Measurements from ENCODE around the gene OCLN.

OCLN gene

DNA sequence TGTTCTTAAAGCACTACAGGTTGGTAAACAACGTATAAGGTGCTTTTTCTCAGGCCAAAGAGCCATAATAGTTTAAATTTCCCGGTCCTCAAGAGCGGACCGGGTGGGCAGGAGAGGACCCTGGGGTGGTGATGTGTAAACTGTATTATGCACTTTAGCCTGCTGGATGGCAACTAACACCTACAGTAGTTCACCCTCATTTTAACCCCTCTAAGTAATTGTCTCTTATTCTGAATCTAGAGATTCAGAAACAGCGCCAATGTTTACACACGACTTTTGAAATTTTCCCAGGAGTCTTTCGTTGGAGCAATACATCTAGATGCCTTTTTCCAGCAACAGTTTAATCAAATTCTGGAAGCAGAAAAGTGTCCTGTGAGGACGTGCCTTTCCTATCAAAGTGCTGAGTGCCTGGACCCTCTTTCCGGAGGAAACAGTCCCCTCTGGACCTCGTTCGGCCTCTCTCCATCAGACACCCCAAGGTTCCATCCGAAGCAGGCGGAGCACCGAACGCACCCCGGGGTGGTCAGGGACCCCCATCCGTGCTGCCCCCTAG is 676 bp upstream of the OCLN start:
- TF ChIP-seq GATA2 (IDR thresholded peaks at IDR 0.05; ENCODE audit: low read depth, low read length) (no peak), GATA3 (IDR thresholded peaks at IDR 0.05; ENCODE audit: low read depth, low read length) (no peak)

DNA sequence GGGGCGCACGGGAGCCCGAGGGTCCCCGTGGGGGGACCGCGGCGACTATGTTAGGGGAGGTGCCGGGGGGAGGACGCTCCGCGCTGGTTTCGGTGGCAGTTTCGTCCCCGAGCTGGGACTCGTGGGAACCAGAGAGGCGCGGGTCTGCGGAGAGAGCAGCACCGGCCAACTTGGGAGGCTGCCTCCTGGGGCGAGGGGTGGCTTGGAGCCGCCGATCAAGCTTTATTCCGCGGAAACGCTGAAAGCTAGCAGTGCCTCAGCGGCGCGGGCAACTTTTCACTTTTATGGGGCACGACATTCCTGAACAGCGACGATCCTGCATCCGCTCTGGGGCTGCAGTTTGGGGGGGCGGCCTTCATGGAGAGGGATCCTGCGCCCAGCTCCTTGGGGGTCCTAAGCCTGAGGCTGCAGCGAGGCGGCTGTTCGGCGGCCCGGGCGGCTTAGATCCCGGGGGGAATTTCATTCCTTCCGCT is 369 bp downstream of the OCLN start:
- TF ChIP-seq GATA3 (IDR thresholded peaks at IDR 0.05; ENCODE audit: low read depth, low read length) (no peak), GATA2 (IDR thresholded peaks at IDR 0.05; ENCODE audit: low read depth, low read length) (no peak)

DNA sequence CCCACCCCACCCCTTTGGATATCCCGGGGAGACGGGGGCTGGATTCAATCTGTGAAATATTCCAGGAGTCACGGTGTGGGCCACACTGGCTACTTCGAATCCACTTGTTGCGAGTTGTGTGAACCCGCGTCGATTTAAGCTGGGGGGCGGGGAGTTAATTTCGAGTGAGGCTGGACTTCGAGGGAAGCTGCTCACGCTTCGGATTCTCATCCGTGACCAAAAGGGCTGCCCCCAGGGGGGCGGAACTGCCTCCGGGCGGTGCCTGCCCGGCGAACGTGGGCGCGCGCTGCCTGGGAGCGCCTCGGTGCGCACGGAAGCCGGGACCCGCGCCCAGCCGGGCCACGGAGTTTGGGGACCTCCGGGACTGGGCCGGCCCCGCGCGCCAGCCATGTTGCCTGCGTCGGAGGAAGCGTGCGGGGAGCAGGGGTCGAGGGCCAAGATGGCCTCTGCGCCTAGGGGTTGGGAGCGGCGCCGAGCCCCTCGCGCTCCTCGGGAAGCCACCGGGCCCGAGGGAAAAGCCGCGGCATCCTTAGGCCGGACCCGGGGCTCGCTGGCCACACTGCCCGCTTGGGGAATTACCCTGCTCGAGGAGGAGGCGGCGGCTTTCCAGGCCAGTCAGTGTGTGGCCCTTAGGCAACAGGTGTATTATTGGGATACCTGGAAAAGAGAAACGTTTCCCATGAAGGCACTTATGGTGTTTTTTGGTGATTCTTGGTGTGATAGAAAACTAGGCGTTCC is 975 bp downstream of the OCLN start:
- no peak for TF ChIP-seq GATA3 (IDR thresholded peaks at IDR 0.05; ENCODE audit: low read depth, low read length)
- no peak for TF ChIP-seq GATA2 (IDR thresholded peaks at IDR 0.05; ENCODE audit: low read depth, low read length)

- TF ChIP-seq GATA2 (IDR thresholded peaks at IDR 0.05; ENCODE audit: low read depth, low read length) = no peak
- TF ChIP-seq GATA3 (IDR thresholded peaks at IDR 0.05; ENCODE audit: low read depth, low read length) = no peak
These were observed 1.9 kb downstream of the OCLN start for GRCh38 chr5:69494452-69494851.

DNA sequence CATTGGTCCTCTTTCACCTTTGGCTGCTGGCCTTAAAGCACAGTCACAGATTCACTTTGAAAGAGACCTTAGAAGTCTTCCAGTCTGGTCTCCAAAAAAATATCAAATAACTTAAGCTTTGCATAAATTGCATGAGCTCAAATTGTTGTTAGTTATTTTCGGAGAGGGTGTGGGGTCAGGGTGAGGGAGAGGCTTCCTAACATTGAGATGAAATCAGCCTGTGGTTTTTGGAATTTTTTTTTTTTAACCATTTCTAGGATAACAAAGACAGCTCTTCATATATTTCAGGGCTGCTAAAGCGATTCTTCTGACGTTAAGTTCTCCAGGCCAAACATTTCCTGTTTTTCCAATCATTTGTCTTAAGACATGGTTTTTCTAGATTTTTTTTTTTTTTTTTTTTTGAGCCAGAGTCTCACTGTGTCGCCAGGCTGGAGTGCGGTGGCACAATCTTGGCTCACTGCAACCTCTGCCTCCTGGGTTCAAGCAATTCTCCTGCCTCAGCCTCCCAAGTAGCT is 4.5 kb downstream of the OCLN start:
- TF ChIP-seq GATA3 (IDR thresholded peaks at IDR 0.05; ENCODE audit: low read depth, low read length) = no peak
- no peak for TF ChIP-seq GATA2 (IDR thresholded peaks at IDR 0.05; ENCODE audit: low read depth, low read length)

- no peak for TF ChIP-seq GATA2 (IDR thresholded peaks at IDR 0.05; ENCODE audit: low read depth, low read length)
- no peak for TF ChIP-seq GATA3 (IDR thresholded peaks at IDR 0.05; ENCODE audit: low read depth, low read length)
These were observed 5.8 kb downstream of the OCLN start for GRCh38 chr5:69498384-69498783.

DNA sequence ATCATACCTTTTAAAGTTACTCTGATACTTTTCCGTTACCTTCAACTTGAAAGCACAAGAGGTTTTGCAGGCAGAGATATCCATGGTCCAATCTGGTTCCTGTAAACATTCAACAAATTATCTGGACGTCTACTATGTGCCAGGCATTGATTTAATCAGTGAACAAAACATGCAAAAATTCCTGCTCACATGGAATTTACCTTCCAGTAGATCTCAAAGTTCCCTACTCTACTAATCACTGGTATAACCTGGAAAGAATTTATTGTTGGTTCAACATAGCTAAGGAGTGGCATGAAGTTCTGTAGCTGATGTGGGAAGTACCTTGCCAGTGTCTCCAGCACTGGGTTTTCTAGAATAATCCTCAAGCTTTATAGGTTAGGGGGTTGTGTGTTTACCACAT is 9.8 kb downstream of the OCLN start:
- no peak for TF ChIP-seq GATA3 (IDR thresholded peaks at IDR 0.05; ENCODE audit: low read depth, low read length)
- TF ChIP-seq GATA2 (IDR thresholded peaks at IDR 0.05; ENCODE audit: low read depth, low read length) = no peak

DNA sequence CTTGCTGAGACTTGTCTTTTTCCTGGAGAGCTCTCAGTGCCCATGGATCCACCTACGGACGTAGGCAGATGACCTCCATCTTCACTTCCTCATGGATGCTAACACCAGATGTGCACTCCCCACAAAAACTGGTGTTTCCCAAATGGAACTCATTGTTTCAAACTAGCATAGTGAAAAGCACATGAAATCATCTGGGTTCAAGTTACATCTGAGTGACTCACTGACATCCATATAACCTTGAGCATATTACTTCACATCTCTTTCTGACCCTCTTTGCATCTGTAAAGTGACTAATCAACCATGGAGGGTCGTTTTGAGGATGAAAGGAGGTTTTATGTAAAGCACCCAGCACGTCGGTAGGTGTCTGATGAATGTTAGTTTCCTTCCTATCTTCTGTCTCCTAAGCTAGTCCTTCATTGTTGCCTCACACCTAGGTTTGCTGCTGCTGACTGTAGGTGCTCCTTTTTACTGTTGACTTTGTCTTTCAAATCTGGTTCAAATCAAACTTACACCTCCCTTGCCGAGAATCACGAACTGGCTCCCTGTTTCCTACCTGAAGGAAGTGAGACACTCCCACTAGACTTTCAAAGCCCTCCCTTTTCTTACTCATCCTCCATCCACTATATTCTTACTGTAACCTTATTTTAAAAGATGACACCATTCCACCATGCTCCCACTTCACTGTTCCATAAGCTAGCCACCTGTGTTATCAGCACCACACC is 10.3 kb downstream of the OCLN start:
- no peak for TF ChIP-seq GATA2 (IDR thresholded peaks at IDR 0.05; ENCODE audit: low read depth, low read length)
- TF ChIP-seq GATA3 (IDR thresholded peaks at IDR 0.05; ENCODE audit: low read depth, low read length) = no peak

GRCh38 chr5:69504036-69504435 is 11.4 kb downstream of the OCLN start:
- no peak for TF ChIP-seq GATA2 (IDR thresholded peaks at IDR 0.05; ENCODE audit: low read depth, low read length)
- no peak for TF ChIP-seq GATA3 (IDR thresholded peaks at IDR 0.05; ENCODE audit: low read depth, low read length)

DNA sequence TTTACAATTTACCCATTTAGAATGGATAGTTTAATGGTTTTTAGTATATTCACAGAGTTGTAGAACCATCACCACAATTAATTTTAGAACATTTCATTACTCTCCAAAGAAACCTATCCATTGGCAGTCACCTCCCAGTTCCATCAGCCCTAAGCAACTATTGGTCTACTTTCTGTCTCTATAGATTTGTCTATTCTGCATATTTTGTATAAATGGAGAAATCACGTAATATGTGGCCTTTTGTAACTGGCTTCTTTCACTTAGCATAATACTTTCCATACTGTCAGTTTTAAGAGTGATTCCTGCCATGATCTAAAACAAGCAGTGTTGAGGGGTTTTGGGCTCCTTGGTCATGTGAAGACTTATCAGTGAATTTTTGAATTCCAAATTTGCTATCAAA is 12.7 kb downstream of the OCLN start:
- no peak for TF ChIP-seq GATA2 (IDR thresholded peaks at IDR 0.05; ENCODE audit: low read depth, low read length)
- no peak for TF ChIP-seq GATA3 (IDR thresholded peaks at IDR 0.05; ENCODE audit: low read depth, low read length)

- TF ChIP-seq GATA2 (IDR thresholded peaks at IDR 0.05; ENCODE audit: low read depth, low read length) (no peak), GATA3 (IDR thresholded peaks at IDR 0.05; ENCODE audit: low read depth, low read length) (no peak)
These were observed 16.6 kb downstream of the OCLN start for GRCh38 chr5:69509212-69509611.

DNA sequence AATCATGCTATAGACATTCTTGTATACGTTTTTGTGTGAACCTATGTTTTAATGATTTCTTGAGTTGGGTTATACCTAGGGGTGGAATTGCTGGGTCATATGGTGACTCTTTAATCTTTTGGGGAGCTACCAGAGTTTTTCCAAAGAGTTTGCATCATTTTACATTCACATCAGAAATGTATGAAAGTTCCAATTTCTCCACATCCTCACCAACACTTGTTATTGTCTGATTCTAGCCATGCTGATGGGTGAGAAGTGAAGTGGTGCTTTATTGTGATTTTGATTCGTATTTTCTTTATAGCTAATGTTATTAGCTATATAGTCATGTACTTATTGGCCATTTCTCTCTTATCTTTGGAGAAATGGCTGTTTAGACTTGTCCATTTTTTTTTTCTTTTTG is 18.1 kb downstream of the OCLN start:
- TF ChIP-seq GATA2 (IDR thresholded peaks at IDR 0.05; ENCODE audit: low read depth, low read length) (no peak), GATA3 (IDR thresholded peaks at IDR 0.05; ENCODE audit: low read depth, low read length) (no peak)

GRCh38 chr5:69512740-69513260 is 20.2 kb downstream of the OCLN start:
- TF ChIP-seq GATA3 (IDR thresholded peaks at IDR 0.05; ENCODE audit: low read depth, low read length) = no peak
- TF ChIP-seq GATA2 (IDR thresholded peaks at IDR 0.05; ENCODE audit: low read depth, low read length) = no peak

- TF ChIP-seq GATA2 (IDR thresholded peaks at IDR 0.05; ENCODE audit: low read depth, low read length) (no peak), GATA3 (IDR thresholded peaks at IDR 0.05; ENCODE audit: low read depth, low read length) (no peak)
These were observed 24.2 kb downstream of the OCLN start for GRCh38 chr5:69516769-69517168.

Data from SH-SY5Y (cell line).